AG10803 (cell line): Measurements from ENCODE around the gene LPO.

Experiments
- DNase-seq: peaks from one replicate; pipeline ENCODE4 v3.0.0; 2010; ENCODE audit warnings: low read depth
- H3K4me3 ChIP-seq: 2 replicates; pipeline ENCODE4 v1.5.1; 2011; ENCODE audit warnings: mild to moderate bottlenecking, low read length, control low read depth
- TF ChIP-seq, protein P1 (sequence below): conservative IDR thresholded peaks from 2 replicates; pipeline ENCODE4 v1.5.1; 2011; ENCODE audit warnings: mild to moderate bottlenecking, low read length, control low read depth, inconsistent platforms

Gene LPO

DNA sequence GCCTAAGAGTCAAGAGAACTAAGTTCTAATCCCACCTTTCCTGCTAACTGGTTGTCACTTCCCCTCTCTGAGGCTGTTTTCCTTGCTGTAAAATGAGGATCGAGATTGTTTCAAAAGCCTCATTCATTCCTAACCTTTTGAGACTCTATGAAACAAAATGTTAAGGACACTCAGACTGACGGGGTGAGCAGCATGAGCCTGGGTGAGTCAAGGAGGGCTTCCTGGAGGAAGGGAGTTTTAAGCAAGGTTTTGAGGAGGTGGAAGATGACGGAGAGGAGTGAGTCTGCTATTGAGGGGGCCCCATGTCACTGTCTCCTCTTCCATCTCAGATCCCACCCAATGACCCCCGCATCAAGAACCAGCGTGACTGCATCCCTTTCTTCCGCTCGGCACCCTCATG lies 41.8 kb upstream of the LPO start:
- TF ChIP-seq, protein P1, sequence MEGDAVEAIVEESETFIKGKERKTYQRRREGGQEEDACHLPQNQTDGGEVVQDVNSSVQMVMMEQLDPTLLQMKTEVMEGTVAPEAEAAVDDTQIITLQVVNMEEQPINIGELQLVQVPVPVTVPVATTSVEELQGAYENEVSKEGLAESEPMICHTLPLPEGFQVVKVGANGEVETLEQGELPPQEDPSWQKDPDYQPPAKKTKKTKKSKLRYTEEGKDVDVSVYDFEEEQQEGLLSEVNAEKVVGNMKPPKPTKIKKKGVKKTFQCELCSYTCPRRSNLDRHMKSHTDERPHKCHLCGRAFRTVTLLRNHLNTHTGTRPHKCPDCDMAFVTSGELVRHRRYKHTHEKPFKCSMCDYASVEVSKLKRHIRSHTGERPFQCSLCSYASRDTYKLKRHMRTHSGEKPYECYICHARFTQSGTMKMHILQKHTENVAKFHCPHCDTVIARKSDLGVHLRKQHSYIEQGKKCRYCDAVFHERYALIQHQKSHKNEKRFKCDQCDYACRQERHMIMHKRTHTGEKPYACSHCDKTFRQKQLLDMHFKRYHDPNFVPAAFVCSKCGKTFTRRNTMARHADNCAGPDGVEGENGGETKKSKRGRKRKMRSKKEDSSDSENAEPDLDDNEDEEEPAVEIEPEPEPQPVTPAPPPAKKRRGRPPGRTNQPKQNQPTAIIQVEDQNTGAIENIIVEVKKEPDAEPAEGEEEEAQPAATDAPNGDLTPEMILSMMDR, result no peak
- DNase-seq, result no peak
- H3K4me3 ChIP-seq, result no peak overlapping the region

DNA sequence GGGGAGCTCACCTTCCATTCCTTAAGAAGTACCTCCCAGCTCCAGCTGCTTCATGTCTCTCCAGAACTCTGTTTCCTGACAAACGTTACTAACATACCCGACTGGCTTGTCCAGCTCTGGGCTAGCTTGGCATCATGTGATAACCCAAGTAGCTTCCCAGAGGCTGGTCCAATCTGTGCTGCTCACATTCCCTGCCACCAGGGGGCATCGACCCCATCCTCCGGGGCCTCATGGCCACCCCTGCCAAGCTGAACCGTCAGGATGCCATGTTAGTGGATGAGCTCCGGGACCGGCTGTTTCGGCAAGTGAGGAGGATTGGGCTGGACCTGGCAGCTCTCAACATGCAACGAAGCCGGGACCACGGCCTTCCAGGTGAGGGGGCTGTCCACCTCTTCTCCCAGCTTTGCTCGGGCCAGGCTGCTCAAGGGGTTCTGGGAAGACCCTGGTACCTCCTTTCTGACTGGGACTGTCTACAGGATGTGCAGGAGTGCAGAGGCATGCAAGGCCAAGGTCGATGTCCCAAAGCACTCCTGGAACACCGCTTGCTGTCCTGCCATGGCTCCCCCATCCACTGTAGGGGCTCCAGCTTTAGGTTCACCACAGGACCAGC lies 38.3 kb upstream of the LPO start:
- H3K4me3 ChIP-seq, result no peak overlapping the region
- TF ChIP-seq, protein P1, result peak; percentile 56
- peak; percentile 39 for DNase-seq

DNA sequence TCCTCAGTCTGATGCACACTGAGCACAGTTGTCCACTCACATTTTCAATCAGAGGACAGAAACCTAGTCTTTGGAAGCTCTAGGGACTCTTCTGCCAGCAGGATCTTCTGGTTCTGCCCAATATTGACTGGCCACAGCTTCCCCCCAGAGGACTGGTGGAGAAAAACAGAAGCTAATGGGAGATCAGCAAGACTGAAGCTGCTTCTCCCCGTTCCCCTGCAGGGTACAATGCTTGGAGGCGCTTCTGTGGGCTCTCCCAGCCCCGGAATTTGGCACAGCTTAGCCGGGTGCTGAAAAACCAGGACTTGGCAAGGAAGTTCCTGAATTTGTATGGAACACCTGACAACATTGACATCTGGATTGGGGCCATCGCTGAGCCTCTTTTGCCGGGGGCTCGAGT lies 35.5 kb upstream of the LPO start:
- H3K4me3 ChIP-seq, result no peak overlapping the region
- no peak for DNase-seq
- TF ChIP-seq, protein P1, result no peak

DNA sequence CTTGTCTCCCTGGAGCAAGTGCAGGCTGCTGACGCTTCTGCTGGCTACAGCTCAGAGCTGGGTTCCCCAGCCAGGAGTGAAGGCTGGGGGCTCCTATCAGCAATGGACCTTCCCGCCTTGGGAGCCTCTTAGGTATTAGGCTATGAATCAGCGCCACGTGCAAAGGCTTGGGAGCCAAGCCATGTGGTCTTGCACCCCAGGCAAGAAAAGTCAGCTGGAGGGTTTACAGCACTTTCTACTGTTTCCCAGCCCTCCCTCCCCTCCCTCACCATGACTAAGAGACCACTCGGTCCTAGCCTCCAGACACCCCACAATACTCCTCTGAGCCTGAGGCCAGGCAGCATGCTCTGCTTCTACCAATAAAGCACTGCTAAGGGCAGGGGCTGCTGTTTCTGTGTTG lies 33.6 kb upstream of the LPO start:
- TF ChIP-seq, protein P1, result no peak
- DNase-seq, result no peak
- H3K4me3 ChIP-seq, result no peak overlapping the region

DNA sequence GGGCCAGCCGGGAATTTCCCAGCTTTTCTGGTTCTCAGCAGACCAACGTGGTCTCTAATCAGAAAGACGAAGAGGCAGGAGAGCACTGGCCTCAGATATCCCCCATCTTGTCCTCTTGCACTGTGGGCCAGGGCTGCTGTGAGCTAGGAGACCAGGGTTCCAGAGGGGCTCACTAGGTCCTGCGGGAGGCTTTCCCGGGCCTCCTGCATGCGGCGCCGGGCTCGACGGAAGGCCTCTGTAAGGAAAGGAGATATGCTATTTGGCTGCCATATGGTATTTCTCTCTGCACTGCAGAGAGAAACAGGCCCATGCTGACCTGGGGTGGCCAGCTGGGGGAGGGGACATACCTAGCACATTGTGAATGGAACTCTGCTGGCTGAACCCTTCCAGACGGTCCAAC lies 32.4 kb upstream of the LPO start:
- TF ChIP-seq, protein P1, result no peak
- no peak for DNase-seq
- H3K4me3 ChIP-seq, result no peak overlapping the region

DNA sequence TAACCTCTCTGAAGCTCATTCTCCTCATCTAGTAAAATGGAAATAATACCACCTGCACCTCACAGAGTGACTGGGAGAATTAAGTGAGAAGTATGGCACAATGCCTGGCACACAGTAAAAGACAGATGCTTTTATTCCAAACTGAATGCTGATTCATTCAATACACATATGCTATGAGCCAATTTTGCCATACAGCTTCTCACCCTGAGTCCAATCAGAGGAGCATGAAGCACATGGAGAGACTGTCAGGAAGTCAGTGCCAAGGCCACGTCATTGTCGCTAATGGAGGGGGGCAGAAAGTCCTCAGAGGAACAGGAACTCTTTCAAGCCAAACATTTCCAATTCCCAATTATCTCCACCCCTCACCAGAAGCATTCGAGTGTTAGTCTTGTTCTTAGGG lies 30.9 kb upstream of the LPO start:
- DNase-seq, result no peak
- no peak overlapping the region for H3K4me3 ChIP-seq
- TF ChIP-seq, protein P1, result no peak

DNA sequence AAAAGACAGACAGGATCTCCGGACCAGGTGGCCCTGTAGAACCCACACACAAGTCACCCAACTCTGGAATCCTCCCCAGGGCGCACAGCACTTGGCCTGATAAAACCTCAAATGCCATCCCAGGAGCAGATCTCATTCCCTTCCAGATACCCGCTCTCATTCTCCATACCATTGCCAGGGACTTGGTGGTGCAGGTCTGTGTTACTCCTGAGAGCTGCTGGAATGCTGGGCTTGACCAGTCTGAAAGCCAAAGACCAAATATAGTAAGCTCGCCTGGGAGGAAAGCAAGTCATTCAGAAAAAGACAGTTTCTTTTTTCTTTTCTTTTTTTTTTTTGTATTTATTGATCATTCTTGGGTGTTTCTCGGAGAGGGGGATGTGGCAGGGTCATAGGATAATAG lies 30.0 kb upstream of the LPO start:
- TF ChIP-seq, protein P1, result no peak

More for the DNA sequence above, 30.0 kb upstream of the LPO start:
- H3K4me3 ChIP-seq, result no peak overlapping the region
- DNase-seq, result no peak
